Right lobe of liver (tissue), 6 donors: ENCODE measurements around the gene STOM. TPM values are rescaled to one million over a fixed set of nuclear protein-coding genes. Genes with fewer than 3 reads are reported as not detected.
A peak's percentile ranks its signal among the peaks of the same experiment; 100 is the strongest.

Source experiments
- ATAC-seq, 4 donors: fragments of 200-7000 bp; cut with Tn5 transposase; one replicate each; pipeline ENCODE4 v1.9.1; 2020; ENCODE audit warnings: mild to moderate bottlenecking in 4 of 4, moderate library complexity in 4 of 4
- DNase-seq, 3 donors: peaks; one replicate each; pipeline ENCODE4 v3.0.0-alpha.2; 2020
- H3K27ac ChIP-seq, 3 donors: fragments of 200-600 bp; one replicate each; pipeline ENCODE4 v1.8.0; 2022
- H3K27me3 ChIP-seq, 2 donors: fragments of 200-600 bp; one replicate each; pipeline ENCODE4 v1.8.0; 2022
- H3K36me3 ChIP-seq, 4 donors: fragments of 200-600 bp; sonication (generic) in 1 of 4; one replicate each; pipeline versions ENCODE4 v1.5.1 to v1.8.0; 2017 to 2022; ENCODE audit warnings: control low read depth in 1 of 4
- H3K4me1 ChIP-seq, 4 donors: fragments of 200-600 bp; sonication (generic) in 1 of 4; one replicate each; pipeline versions ENCODE4 v1.5.1 to v1.8.0; 2017 to 2022; ENCODE audit warnings: control low read depth in 1 of 4
- H3K4me3 ChIP-seq, 3 donors: fragments of 200-600 bp; one replicate each; pipeline ENCODE4 v1.8.0; 2022
- H3K9me3 ChIP-seq, 4 donors: fragments of 200-600 bp; sonication (generic) in 1 of 4; one replicate each; pipeline versions ENCODE4 v1.5.1 to v1.8.0; 2017 to 2022; ENCODE audit warnings: control low read depth in 1 of 4
- POLR2A ChIP-seq: fragments of 450-650 bp; IDR thresholded peaks from one replicate; pipeline ENCODE4 v1.6.1; 2017; ENCODE audit warnings: antibody characterized with exemption, mild to moderate bottlenecking
- WGBS: methylation state at CpG from one replicate; pipeline ENCODE4 v1.1.6; 2018; ENCODE audit warnings: low coverage, low lambda C conversion rate; ENCODE audit not compliant: insufficient coverage; ENCODE audit errors: missing lambda C conversion rate; 5-methylcytosine and 5-hydroxymethylcytosine counted together
- intact Hi-C, 2 donors: fragments of 100-400 bp; cut with DNase I; formaldehyde crosslinking; loops; one replicate each; pipeline versions ENCODE4 v1.11.2 to v1.14.1; 2022
- total RNA-seq, 6 experiments: library from RNA; depleted of rRNA in 2 of 6; stranded (reverse); fragments of >200 nt in 2 of 6; fragmentation: NEBNext Ultra II Directional in 3 of 6; extraction: Animal tissue kit (Norgen Biotek cat#: 25700) in 3 of 6; gene quantifications; one replicate each; pipeline versions ENCODE4 v1.1.0 to v1.2.4, GENCODE V29; 2016 to 2023
- TF ChIP-seq, protein P1 (sequence below), 4 donors: fragments of 200-600 bp in 3 of 4; fragments of 450-650 bp in 1 of 4; IDR thresholded peaks; one replicate each; pipeline versions ENCODE4 v1.5.1 to v1.8.0; 2016 to 2022; ENCODE audit warnings: antibody characterized with exemption in 4 of 4, mild to moderate bottlenecking in 2 of 4
- donor health status: DM: no; HTN: yes; CAD: no.
- donor health status: DM: no; HTN: no; CAD: no.
- donor health status: DM: no; HTN: no; CAD: no.
- donor health status: DM: no; HTN: yes; CAD: no.
- donor health status: DM: no; HTN: yes; CAD: no.

STOM gene
- total RNA-seq, 6 experiments from 2014 or later, result 232 to 655 (median 443) TPM

DNA sequence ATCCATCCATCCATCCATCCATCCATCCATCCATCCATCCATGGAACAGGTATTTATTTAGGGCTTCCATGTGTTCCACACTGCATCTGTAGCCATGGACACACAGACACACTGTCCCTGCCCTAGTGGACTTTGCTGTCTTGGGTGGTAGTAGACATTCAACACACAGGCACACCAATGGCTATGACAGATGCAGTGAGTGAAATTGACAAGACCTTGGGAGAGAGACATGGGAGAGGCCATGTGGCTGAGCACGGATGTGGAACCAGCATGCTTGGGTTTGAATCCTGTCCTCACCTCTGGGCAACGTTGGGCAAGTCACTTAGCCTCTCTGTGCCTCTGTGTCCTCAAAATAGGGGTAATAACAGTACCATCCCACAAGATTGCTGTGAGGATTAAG, 45.3 kb downstream of the STOM start:
- intact Hi-C loops, result loop anchor here (5.0 kb wide), 1 partner anchor 48 kb away; the partner anchor contains the start of gene STOM (in 2 of the 2)
- H3K9me3 ChIP-seq, result no peaks in the 10 kb centered on the region
- 88% methylated on average over 2 of the region's 2 CpGs for WGBS
- no peaks in the 10 kb centered on the region for H3K27me3 ChIP-seq
- H3K27ac ChIP-seq, result peak overlapping the region in 1 of 3 donors; percentile 96
- peaks cover 0 to 36% (median 16%) of the 10 kb centered on the region in 4 donors for H3K4me1 ChIP-seq
- no peak for ATAC-seq
- peaks cover 0 to 18% (median 5%) of the 10 kb centered on the region in 4 donors for H3K36me3 ChIP-seq
- TF ChIP-seq, protein P1, sequence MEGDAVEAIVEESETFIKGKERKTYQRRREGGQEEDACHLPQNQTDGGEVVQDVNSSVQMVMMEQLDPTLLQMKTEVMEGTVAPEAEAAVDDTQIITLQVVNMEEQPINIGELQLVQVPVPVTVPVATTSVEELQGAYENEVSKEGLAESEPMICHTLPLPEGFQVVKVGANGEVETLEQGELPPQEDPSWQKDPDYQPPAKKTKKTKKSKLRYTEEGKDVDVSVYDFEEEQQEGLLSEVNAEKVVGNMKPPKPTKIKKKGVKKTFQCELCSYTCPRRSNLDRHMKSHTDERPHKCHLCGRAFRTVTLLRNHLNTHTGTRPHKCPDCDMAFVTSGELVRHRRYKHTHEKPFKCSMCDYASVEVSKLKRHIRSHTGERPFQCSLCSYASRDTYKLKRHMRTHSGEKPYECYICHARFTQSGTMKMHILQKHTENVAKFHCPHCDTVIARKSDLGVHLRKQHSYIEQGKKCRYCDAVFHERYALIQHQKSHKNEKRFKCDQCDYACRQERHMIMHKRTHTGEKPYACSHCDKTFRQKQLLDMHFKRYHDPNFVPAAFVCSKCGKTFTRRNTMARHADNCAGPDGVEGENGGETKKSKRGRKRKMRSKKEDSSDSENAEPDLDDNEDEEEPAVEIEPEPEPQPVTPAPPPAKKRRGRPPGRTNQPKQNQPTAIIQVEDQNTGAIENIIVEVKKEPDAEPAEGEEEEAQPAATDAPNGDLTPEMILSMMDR (IDR thresholded peaks at IDR 0.05), result no peak
- TF ChIP-seq POLR2A, result no peak
- no peak overlapping the region for H3K4me3 ChIP-seq
- no peak for DNase-seq

DNA sequence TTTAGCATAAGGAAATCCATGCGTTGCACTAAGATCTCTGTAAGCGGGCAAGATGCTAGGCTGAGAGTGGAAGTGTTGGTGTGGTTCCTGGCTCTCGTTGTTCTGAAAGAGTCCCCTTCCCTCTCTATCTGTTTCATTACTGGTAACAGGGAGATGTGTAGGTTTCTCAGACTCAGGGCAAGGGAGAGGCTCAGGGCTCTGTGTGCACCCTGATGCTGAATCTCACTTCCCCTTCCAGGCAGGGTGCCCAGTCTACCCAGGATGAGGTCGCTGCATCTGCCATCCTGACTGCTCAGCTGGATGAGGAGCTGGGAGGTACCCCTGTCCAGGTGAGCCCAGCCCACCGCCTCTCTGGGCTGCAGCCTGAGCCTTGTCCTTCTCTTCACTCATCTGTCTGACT, 45.7 kb downstream of the STOM start:
- Histone ChIP-seq H3K27me3 (no peaks in the 10 kb centered on the region), H3K4me3 (no peak overlapping the region), H3K36me3 (peaks cover 0 to 16% (median 3%) of the 10 kb centered on the region in 4 donors), H3K4me1 (peaks cover 0 to 36% (median 16%) of the 10 kb centered on the region in 4 donors), H3K9me3 (no peaks in the 10 kb centered on the region), H3K27ac (peak overlapping the region in 1 of 3 donors; percentile 96)
- WGBS, result 93% methylated on average over 3 of the region's 5 CpGs
- TF ChIP-seq POLR2A, result no peak
- TF ChIP-seq, protein P1 (IDR thresholded peaks at IDR 0.05), result no peak
- ATAC-seq, result no peak
- no peak for DNase-seq
- intact Hi-C loops, result loop anchor here (5.0 kb wide), 1 partner anchor 48 kb away; the partner anchor contains the start of gene STOM (in 2 of the 2)

DNA sequence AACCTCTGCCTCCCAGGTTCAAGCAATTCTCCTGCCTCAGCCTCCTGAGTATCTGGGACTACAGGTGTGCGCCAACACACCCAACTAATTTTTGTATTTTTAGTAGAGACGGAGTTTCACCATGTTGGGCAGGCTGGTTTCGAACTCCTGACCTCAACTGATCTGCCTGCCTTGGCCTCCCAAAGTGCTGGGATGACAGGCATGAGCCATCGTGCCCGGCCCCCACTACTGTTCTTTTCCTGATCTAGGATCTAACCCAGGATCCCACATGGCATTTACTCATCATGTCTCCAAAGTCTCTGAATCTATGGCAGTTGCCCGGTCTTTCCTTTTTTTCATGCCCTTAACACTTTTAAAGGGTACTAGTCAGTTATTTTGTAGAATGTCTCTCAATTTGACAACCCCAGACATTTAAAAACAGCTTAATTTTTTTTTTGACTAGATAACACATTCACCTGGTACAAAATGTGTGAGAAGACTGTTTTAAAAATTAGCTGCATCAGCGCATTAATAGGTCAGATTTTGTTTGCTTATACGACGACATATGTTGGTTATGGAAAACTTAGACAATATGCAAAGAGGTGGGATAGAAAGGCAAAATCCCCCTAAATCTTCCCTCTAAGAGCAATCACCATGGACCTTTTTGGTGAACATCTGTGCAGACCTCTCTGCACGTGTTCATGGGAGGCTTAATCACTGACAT, 46.5 kb downstream of the STOM start:
- Histone ChIP-seq H3K36me3 (peaks cover 0 to 8% (median 1%) of the 10 kb centered on the region in 4 donors), H3K4me1 (peaks cover 0 to 36% (median 16%) of the 10 kb centered on the region in 4 donors), H3K27ac (peak overlapping the region; percentile 85 to 96 (median 85)), H3K27me3 (no peaks in the 10 kb centered on the region), H3K4me3 (no peak overlapping the region), H3K9me3 (no peaks in the 10 kb centered on the region)
- TF ChIP-seq POLR2A, result no peak
- TF ChIP-seq, protein P1 (IDR thresholded peaks at IDR 0.05), result no peak
- 91% methylated on average over 9 of the region's 10 CpGs for WGBS
- no peak for ATAC-seq
- DNase-seq, result peak in 1 of 3 donors; percentile 32
- intact Hi-C loops, result loop anchor here (5.0 kb wide), 1 partner anchor 49 kb away; the partner anchor contains the start of gene STOM (in 2 of the 2)

DNA sequence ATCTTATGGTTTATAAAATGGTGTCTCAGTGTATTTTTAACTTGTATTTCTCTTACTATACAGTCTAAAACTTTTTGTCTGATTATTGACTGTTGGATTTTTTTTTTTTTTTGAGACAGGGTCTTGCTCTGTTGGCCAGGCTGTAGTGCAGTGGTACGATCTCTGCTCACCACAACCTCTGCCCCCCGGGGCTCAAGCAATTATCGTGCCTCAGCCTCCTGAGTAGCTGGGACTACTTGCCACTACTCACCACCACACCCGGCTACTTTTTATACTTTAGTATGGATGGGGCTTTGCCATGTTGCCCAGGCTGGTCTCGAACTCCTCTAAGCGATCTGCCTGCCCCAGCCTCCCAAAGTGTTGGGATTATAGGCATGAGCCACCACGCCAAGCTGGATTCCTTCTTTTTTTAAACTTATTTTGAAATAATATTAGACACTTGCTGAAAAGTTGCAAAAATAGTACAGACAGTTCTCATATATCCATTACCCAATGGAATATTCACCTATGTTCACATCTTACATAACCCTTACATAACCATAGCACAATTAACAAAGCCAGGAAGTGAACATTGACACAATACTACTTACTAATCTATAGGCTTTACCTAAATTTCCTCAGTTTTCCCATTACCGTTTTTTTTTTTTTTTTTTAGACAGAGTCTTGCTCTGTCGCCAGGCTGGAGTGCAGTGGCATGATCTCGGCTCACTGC, 47.2 kb downstream of the STOM start:
- H3K27ac ChIP-seq, result peak overlapping the region; percentile 85 to 96 (median 85)
- no peaks in the 10 kb centered on the region for H3K9me3 ChIP-seq
- H3K4me3 ChIP-seq, result no peak overlapping the region
- H3K27me3 ChIP-seq, result no peaks in the 10 kb centered on the region
- peaks cover 0 to 2% (median under 1%) of the 10 kb centered on the region in 4 donors for H3K36me3 ChIP-seq
- WGBS, result 62% methylated on average over 8 of the region's 10 CpGs
- no peak for ATAC-seq
- TF ChIP-seq, protein P1 (IDR thresholded peaks at IDR 0.05), result no peak
- TF ChIP-seq POLR2A, result no peak
- H3K4me1 ChIP-seq, result peaks cover 0 to 38% (median 18%) of the 10 kb centered on the region in 4 donors
- DNase-seq, result peak in 1 of 3 donors; percentile 50
- intact Hi-C loops, result loop anchor here (5.0 kb wide), 1 partner anchor 49 kb away; the partner anchor contains the start of gene STOM (in 2 of the 2)
